Measurements from ENCODE around the gene SETD9. TPM values are rescaled to one million over a fixed set of nuclear protein-coding genes. Genes with fewer than 3 reads are reported as not detected.
A peak's percentile ranks its signal among the peaks of the same experiment; 100 is the strongest.

SETD9 gene, protein sequence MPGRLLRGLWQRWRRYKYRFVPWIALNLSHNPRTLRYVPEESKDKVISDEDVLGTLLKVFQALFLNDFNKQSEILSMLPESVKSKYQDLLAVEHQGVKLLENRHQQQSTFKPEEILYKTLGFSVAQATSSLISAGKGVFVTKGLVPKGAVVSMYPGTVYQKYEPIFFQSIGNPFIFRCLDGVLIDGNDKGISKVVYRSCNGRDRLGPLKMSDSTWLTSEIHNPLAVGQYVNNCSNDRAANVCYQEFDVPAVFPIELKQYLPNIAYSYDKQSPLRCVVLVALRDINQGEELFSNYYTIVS
- 8.2 TPM for polyA plus RNA-seq (2013, experiment 1 of 2; ENCODE audit: insufficient read length)
- 8.4 TPM for polyA plus RNA-seq (2013, experiment 2 of 2; ENCODE audit: insufficient read length)

DNA sequence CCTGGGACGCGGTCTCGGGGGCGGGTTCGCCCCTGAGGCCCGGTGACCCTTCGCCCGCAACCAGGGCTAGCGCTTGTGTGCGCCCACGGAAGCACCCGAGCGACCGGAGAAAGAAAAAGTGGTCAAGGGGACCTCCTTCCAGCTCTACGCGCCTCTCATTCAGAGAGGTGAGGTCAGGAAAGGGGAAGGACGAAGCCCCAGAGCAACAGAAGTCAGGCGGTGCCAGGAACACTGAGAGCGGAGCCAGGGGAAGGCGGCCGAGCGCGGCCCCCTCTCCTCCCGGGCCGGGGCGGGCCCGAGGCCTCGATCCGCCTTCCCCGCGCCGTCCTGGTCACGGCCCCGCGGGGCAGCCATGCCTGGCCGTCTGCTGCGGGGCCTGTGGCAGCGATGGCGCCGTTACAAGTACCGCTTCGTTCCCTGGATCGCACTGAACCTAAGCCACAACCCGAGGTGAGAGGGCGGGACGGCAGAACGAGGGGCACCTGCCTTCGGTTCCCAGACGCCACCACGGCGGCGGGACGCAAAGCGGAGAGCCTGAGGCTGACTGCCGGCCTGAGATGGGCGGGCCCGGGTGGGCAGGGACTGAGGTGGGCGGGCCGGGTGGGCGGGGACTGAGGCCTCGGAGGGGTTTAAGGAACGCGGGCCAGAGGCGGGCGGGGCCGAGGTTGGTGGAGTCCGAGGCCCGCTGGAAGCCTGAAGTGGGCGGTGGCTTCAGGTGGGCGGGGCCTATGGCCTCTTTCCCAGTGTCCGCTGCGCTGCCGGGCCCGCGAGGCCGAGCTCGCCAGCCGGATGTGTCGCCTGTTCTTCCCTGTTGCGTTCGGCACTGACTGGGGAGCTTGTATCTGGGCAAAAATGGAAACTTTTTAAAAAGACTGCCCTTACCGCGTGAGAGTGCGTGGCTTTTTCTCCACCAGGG lies at the start of gene SETD9:
Gene SETD9, plus strand, starts transcription at position 303 of the 916 bp plus-strand sequence. Its CDS starts 50 bp downstream, at position 353.
- DNase-seq: peak; percentile 98

DNA sequence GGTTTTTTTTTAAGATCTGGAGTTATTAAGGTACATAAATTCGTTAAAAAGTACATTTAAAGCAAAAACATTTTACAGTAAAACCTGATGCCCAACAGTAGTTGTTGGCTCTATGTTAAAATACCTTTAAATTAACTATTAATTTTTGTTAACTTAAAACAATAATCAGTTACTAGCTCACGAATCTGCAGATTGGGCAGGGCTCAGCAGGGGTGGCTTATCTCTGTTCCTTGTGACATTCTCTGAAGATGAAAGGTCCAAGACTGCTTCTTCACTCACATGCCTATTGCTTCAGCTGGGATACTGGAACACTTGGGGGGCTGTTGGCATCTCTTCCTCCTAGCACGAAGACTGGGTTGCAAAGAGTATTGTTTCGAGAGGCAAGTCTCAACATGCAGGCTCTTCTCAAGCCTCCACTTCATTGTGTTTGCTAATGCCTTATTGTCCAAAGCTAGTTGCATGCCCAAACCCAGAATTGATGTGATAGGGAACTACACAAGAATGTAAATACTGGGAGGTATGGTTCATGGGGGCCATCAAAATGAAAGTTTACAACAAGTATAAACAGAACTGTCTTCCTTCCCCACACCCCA lies 47.4 kb upstream of the SETD9 start:
- no peak for DNase-seq

DNA sequence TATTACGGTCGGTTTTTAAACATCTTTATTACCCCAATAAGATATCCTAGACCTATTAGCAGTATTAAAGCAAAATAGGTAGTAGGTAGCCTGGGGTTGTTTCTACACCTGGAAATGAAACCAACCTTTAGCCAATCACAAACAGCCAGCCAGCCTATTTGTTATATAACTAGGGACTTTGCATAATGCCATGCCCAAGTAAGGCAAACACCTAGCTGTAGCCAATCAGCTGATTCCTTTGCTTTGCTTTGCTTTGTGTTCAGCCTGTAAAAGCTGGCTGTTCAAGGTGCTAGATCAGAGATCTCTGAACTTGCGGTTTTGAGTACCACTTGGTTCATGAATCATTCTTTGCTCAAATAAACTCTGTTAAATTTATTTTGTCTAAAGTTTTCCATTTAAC lies 46.5 kb upstream of the SETD9 start:
- DNase-seq: no peak

DNA sequence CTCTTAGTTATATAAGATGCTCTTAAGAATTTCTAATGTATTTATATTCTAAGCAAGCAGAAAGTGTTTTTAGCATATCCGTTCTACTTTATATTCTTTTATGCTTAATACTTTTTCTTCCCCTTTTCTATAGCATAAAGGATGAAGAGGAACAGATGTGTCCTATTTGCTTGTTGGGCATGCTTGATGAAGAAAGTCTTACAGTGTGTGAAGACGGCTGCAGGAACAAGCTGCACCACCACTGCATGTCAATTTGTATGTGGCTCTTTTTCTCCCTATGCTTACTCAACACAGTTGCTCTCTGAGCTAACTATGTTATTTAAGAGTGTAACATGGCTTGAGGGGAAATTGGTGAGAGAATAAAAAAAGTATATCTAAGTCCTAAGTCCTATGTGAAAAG lies 37.6 kb upstream of the SETD9 start:
- DNase-seq: no peak

DNA sequence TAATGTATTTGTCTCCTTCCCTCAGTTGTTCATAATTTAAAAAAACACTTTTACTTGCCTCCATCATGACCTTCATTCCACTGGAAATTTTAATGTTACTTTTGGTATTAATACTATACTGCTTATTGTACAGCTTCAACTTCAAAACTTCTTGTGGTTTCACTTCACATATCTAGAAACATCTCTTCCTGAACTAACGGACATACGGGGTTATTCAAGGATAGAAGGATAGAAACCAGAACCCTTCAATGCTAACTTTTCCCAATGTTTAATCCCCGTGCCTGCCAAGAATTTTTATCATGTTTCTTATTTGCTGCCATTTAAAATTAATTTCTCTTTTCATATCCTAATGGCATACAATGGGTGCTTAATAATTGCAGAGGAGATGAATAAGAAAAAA lies 36.3 kb upstream of the SETD9 start:
- DNase-seq: no peak

DNA sequence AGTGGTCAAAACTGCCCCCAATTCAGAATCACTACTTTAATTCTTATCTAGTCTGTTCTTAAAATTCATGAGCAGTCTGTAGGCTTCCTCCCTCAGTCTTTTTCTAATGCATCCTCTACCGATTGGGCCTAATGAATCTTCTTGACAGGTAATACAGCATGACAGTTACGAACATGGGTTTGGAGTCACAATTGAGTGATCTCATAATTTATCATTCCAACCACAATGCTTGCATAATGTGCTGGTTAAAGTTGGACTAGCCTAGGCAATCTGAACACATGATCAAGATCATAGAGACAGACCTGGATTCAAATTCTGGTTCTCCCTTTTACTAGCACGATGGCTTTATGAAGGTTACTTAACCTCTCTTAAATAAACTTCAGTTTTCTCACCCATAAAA lies 33.1 kb upstream of the SETD9 start:
- DNase-seq: peak; percentile 20

DNA sequence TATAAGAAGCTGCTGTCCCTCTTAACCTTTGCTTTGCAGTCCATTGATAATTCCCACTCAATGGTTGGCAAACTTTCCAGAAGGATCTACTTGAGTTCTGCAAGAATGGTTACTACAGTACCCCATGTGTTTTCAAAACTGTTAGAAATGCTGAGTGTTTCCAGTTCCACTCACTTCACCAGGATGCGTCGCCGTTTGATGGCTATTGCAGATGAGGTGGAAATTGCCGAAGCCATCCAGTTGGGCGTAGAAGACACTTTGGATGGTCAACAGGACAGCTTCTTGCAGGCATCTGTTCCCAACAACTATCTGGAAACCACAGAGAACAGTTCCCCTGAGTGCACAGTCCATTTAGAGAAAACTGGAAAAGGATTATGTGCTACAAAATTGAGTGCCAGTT lies 27.8 kb upstream of the SETD9 start:
- DNase-seq: no peak

DNA sequence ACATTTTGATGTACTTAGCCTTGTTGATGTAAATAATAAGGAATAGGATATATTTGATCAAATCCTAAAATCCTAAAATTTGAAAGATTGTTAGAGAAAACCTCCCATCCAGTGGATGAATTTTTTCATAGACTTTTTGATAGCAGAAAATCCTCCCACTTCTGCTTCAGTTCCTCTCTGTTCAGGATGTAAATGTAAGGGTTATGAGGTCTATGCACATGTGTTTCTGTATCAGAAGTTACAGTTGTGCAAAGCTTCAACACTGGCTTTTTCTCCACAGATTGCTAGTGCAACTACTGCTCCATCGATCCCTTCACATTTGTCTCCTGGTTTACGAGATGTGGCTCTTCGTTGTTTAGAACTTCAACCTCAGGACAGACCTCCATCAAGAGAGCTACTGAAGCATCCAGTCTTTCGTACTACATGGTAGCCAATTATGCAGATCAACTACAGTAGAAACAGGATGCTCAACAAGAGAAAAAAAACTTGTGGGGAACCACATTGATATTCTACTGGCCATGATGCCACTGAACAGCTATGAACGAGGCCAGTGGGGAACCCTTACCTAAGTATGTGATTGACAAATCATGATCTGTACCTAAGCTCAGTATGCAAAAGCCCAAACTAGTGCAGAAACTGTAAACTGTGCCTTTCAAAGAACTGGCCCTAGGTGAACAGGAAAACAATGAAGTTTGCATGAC lies 16.0 kb upstream of the SETD9 start:
- DNase-seq: no peak

DNA sequence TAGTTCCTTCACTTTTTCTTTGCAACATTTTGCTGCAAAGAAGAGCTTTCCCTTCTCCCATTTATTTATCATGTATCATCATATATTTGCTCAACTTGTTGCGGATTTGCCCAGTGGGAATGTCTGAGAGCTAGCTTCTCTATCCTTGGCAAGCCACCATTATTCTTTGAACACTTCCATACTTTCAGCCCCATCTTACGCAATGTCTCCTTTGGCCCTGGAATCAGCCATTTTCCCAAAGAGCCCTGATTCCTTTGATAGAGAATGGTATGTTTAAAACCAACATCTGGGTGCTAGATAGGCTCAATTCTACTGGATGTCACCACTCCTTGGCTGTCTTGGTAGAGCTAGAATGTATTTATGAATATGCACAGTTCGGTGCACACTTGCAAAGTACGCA lies 12.6 kb upstream of the SETD9 start:
- no peak for DNase-seq

DNA sequence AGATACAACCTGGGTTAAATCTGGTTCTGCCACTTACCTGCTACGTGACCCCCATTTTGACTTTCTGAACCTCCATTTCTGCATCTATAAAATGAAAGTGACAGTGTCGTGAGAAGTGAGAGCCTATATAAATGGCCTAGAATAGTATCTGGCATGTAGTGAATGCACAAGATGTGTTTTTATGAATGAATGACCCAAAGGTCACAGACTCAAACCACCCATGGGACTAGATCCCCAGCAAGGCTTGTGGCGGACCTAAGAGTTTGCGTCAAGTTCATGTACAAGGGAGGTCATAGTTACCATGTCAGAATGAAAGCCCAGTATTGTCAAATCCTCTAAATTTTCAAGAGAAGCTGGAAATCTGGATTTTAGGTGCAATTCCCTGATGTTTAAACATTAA lies 11.2 kb upstream of the SETD9 start:
- no peak for DNase-seq

DNA sequence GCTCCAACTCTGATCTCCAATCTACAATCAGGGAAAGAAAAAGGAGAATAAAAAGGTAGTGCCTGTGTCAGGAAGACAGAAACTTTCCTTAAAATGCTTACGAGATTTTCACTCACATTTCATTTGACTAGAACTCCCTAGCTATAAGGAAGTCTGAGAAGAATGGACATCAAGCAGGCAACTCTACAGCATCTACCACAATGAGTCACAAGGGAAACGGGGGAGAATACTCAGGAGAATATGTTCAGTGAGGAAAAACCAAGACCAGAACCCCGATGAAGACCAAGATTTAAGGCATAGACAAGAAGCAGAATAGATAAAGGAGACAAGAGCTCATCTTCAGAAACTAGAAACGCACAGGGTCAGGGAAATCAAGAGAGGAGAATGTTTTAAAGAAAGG lies 9.0 kb upstream of the SETD9 start:
- peak; percentile 39 for DNase-seq

DNA sequence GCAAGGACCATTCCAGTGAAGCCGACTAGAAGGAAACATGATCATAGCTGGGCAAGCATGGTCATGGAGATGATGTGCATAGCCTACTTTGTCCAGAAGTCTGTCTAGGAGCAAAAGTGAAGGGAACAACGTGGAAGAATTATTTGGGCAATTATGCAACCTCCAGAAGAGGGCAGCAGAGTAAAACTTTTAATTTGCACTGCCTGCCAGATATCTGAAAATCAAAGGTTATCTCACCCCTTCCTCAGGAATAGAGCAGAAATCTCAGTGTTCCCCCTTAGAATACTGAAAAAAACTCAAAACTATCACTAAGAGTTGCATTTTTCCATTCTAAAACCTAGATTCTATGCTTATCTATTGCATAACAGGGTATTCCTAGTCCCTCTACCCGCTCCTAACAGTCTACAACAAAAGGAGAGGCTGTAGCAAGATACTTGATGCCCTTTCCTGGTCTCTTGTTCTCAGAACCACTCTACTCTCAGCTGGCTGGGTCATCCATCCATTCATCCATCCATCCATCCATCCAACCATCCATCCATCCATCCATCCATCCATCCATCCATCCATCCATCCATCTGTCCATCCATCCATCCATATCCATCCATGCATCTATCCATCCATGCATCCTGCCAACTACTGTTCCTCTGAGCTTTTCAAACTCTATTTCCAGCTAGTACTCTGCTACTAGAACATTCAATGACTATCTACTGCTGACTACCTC lies 8.4 kb upstream of the SETD9 start:
- peak; percentile 34 for DNase-seq

DNA sequence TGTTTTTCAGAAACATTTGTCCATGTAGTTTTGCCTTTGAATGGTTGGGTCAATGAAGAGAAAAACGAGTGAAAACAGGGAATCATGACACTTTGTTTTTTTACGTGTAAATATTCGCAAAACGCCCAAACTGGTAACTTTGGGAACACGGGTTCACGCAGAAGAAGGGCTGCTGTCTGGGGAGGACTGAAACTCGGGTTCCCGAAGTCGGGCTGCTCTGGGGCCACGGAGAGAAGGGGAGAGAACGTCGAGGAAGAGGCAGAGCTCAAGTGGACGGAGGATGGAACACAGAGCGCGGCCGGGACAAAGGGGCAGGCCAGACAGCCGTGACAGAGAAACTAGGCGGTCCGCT lies 478 bp upstream of the SETD9 start:
- DNase-seq: no peak

DNA sequence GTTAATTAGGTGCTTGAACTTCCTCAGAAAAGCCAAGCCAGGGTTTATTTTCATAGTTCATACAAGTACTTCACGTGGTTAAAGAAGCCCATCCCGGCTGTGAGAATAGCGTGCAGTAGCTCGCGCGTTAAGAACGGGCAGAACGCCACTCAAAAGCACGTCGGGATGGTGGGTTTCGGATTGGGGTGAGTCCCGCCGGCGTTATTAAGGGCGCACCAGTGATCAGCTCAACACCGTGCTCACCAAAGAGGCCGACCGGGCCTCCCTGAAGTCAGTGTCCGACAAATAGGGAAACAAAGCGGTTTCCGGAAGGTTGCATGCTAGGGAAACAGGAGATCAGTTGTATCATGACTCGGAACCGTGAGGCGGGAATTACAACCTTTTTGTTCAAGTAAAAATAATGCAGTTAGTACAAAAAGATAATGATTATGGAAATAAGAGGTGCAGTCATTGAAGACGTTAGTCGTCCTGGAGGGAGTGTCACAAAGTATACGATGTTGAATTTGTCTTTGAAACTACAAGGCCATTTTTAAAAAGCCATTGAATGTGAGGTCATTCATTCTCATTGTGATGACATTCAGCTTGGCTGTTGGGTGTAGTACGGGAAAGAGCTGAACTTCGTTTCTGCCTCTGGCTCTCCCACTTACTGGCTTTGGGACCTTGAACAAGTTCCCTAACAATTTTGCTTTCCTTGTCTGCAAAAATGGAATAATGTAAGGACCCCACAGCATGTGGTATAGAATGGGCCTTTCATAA lies 992 bp downstream of the SETD9 start:
- DNase-seq: peak; percentile 65

DNA sequence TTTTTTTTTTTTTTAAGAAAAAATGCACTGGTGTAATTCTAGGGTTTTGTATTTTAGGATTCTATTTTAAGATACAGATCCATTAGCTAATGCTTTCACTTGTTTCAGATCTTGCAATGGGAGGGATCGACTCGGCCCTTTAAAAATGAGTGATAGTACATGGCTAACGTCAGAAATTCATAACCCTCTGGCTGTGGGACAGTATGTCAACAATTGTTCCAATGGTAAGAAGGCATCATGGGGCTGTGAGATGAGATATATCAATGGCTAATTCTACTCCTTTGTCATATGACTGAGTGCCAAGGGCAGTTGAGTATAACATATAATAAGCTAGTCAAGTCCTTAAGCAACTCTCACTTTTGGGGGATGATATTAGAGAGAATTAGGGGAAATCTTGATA lies 4.4 kb downstream of the SETD9 start:
- no peak for DNase-seq

DNA sequence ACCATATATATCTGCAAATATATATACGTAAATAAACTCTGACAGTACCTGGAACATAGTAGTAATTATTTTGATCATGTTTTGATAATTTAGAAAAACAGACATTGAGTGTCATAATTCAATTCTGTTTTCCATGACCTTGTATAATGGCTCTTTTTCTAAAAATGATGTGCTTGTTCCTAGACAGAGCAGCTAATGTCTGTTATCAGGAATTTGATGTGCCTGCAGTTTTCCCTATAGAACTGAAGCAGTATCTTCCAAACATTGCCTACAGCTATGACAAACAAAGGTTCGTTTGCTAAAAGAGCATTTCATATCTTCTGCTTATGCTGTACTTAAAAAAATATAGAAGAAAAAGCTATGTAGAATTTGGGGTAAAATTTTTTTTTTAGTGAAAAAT lies 5.3 kb downstream of the SETD9 start:
- no peak for DNase-seq

DNA sequence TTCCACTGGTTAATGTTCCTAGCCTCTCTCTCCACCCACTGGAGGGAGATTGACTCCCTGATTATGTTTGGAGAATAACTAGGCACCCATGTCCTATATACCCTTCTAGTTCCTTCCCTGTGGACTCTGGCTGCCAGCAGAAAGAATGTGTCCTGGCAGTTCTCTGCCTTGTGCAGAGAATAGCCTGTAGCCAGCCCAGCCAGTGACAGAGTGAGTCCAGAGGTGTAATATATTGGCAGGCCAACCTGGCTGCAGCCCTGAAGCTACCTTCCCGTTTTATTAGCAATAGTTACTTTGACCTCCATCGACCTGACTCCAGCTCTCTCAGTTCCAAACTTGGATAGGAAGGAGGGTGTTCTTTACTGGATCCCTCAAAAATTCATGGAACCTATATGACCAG lies 8.1 kb downstream of the SETD9 start:
- DNase-seq: no peak

DNA sequence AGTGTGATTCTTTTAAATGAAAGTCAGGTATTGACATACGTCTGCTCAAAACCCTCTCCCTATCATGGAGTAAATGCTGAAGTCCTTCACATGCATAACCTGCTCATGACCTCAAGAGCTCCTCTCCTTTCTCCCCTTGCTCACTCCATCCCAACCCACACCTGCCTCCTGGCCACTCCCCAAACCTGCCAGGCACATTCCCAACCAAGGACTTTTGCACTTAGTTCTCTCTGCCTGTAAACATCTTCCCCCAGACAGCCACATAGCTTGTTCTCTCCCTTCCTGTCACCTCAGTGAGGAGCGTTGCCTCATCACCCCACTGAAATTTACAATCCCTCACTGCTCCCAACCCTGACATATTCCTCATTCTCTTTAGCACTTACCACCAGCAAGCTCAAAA lies 8.7 kb downstream of the SETD9 start:
- DNase-seq: no peak

DNA sequence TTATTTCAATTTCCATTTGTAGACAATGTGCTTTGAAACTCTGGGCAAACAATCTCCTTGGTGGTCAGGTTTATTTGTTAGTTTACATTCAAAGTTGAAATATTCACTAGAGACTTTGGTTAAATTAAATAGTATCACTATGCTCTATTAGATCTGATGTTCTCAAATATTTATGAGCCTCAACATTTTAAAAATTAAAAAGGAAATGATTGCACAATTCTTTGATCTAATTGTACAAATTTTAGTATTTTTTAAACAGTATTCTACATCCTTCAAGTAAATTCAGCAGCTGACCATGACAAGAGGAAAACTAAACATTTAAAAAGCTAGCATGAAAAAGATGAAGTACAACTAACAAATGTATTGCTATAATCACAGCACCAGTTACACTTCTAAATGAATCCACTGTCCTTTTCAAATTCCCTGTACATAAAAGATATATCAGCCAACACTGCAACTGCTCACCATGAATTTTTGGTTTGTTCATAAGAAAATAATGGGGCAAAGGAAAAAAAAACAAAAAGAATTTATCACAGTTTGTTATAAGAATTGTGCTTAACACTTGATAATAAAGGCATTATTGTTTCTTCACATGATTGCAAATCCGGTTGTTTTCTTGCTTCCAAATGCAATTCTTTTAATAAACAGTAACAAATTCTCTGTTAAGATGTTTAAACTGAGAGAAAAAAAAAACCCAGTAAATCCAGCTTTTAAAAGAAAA lies 10.7 kb downstream of the SETD9 start:
- DNase-seq: no peak

DNA sequence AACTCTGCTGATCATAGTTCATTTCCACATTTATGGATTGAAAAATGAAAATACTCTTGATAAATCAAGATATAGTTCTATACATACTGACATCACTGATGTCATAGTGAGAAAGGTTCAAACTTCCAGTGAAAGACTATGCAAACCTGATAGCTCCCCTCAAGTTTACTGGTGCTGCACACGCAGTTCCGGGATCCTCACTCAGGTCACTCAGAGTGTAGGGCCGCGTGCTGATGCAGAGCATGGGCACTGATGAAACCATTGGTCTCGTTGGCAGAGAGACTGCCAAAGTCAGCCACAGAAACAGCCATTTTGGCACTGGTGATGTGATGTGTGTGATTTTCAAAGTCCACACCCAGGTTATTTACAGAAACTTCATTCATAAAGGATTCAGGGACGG lies 13.5 kb downstream of the SETD9 start:
- no peak for DNase-seq

DNA sequence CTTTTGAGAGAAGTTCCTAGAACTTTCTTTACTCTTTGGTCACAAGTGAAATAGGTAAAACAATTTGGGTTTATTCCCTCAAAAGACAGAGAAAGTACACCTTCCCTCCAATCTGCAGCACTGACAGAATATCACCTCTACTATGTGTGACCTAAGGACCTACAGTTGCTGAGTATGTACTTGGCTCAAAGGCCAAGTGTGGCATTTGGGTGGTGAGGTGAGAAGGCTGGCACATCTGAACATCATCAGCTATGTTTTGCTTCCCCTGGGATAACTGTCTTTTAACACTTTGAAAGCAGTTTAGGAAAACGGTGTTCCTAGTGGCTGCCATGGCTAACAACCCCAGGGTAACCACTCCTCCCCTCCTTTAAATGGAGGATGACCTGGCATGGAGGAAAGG lies 24.9 kb downstream of the SETD9 start:
- no peak for DNase-seq

Measured in fibroblast of skin of abdomen (primary cell).